Measurements from ENCODE around the gene ARVCF. TPM values are rescaled to one million over a fixed set of nuclear protein-coding genes. Genes with fewer than 3 reads are reported as not detected.

The ARVCF gene
- total RNA-seq, 1 donor from 2014 or later = 119 TPM

GRCh38 chr22:19979712-19980493 lies 36.7 kb downstream of the ARVCF start:
- Mint-ChIP-seq H3K27me3 (ENCODE audit: unreplicated experiment) (peaks cover 9% of the 10 kb centered on the region), H3K36me3 (ENCODE audit: unreplicated experiment) (no peaks in the 10 kb centered on the region), H3K4me1 (ENCODE audit: low read depth, unreplicated experiment) (peaks cover 8% of the 10 kb centered on the region), H3K27ac (ENCODE audit: unreplicated experiment) (no peak overlapping the region), H3K9me3 (ENCODE audit: unreplicated experiment) (peaks cover 8% of the 10 kb centered on the region), H3K4me3 (ENCODE audit: unreplicated experiment) (no peak overlapping the region)
- no peak for TF ChIP-seq CTCF (IDR thresholded peaks at IDR 0.05; ENCODE audit: partially characterized antibody, unreplicated experiment)
- DNase-seq = no peak

- DNase-seq = no peak
- Mint-ChIP-seq H3K36me3 (ENCODE audit: unreplicated experiment) (no peaks in the 10 kb centered on the region), H3K4me1 (ENCODE audit: low read depth, unreplicated experiment) (peaks cover 10% of the 10 kb centered on the region), H3K9me3 (ENCODE audit: unreplicated experiment) (peaks cover 8% of the 10 kb centered on the region), H3K27ac (ENCODE audit: unreplicated experiment) (no peak overlapping the region), H3K27me3 (ENCODE audit: unreplicated experiment) (peaks cover 10% of the 10 kb centered on the region), H3K4me3 (ENCODE audit: unreplicated experiment) (no peak overlapping the region)
- TF ChIP-seq CTCF (IDR thresholded peaks at IDR 0.05; ENCODE audit: partially characterized antibody, unreplicated experiment) = no peak
Measured at GRCh38 chr22:19978748-19979147, 37.9 kb downstream of the ARVCF start.

- H3K27me3 Mint-ChIP-seq (ENCODE audit: unreplicated experiment) = peaks cover 12% of the 10 kb centered on the region
- H3K4me3 Mint-ChIP-seq (ENCODE audit: unreplicated experiment) = no peak overlapping the region
- H3K27ac Mint-ChIP-seq (ENCODE audit: unreplicated experiment) = no peak overlapping the region
- H3K36me3 Mint-ChIP-seq (ENCODE audit: unreplicated experiment) = no peaks in the 10 kb centered on the region
- peaks cover 10% of the 10 kb centered on the region for H3K4me1 Mint-ChIP-seq (ENCODE audit: low read depth, unreplicated experiment)
- peaks cover 8% of the 10 kb centered on the region for H3K9me3 Mint-ChIP-seq (ENCODE audit: unreplicated experiment)
- DNase-seq = no peak
- no peak for TF ChIP-seq CTCF (IDR thresholded peaks at IDR 0.05; ENCODE audit: partially characterized antibody, unreplicated experiment)
Measured at GRCh38 chr22:19977296-19978243, 39.1 kb downstream of the ARVCF start.

- DNase-seq = no peak
- Mint-ChIP-seq H3K27ac (ENCODE audit: unreplicated experiment) (no peak overlapping the region), H3K36me3 (ENCODE audit: unreplicated experiment) (no peaks in the 10 kb centered on the region), H3K4me3 (ENCODE audit: unreplicated experiment) (no peak overlapping the region), H3K4me1 (ENCODE audit: low read depth, unreplicated experiment) (peaks cover 10% of the 10 kb centered on the region), H3K9me3 (ENCODE audit: unreplicated experiment) (peaks cover 8% of the 10 kb centered on the region), H3K27me3 (ENCODE audit: unreplicated experiment) (peaks cover 12% of the 10 kb centered on the region)
- TF ChIP-seq CTCF (IDR thresholded peaks at IDR 0.05; ENCODE audit: partially characterized antibody, unreplicated experiment) = no peak
Measured at GRCh38 chr22:19976671-19977070, 40.0 kb downstream of the ARVCF start.
